SK-N-SH (cell line): ENCODE results near the gene CDH7.

Experiments used
- CTCF ChIP-seq: fragments of 200-600 bp; sonication (generic); IDR thresholded peaks from 2 replicates; pipeline ENCODE4 v1.6.1; 2017; ENCODE audit warnings: antibody characterized with exemption, mild to moderate bottlenecking, moderate library complexity
- EP300 ChIP-seq, 2 experiments: IDR thresholded peaks; 2 replicates each; pipeline versions ENCODE4 v1.4.0 to v1.6.1; 2012; ENCODE audit warnings: borderline replicate concordance in 1 of 2, low read depth in 1 of 2, low read length in 1 of 2
- EZH2phosphoT487 ChIP-seq: fragments of 200-600 bp; sonication (generic); IDR thresholded peaks from 2 replicates; pipeline ENCODE4 v1.6.1; 2017; ENCODE audit warnings: low read depth, mixed run types, mild to moderate bottlenecking, antibody characterized with exemption, moderate library complexity, borderline replicate concordance
- FOSL2 ChIP-seq: IDR thresholded peaks from 2 replicates; pipeline ENCODE4 v1.4.0; 2012; ENCODE audit warnings: low read depth, mild to moderate bottlenecking, moderate library complexity, borderline replicate concordance
- FOXM1 ChIP-seq: IDR thresholded peaks from 2 replicates; pipeline ENCODE4 v1.4.0; 2012; ENCODE audit warnings: low read depth, mild to moderate bottlenecking
- JUND ChIP-seq: IDR thresholded peaks from 2 replicates; pipeline ENCODE4 v1.4.0; 2012
- POLR2AphosphoS5 ChIP-seq: IDR thresholded peaks from 2 replicates; pipeline ENCODE4 v1.6.1; 2012; ENCODE audit warnings: low read depth, low read length
- RAD21 ChIP-seq: IDR thresholded peaks from 2 replicates; pipeline ENCODE4 v1.6.1; 2012; ENCODE audit warnings: mild to moderate bottlenecking, low read length
- REST ChIP-seq: IDR thresholded peaks from 2 replicates; pipeline ENCODE4 v1.6.1; 2012; ENCODE audit warnings: mild to moderate bottlenecking, low read depth, low read length, moderate library complexity
- RFX5 ChIP-seq: IDR thresholded peaks from 2 replicates; pipeline ENCODE4 v1.6.1; 2012; ENCODE audit warnings: mild to moderate bottlenecking, improper control_type of control experiment, low read length
- TAF1 ChIP-seq: IDR thresholded peaks from 2 replicates; pipeline ENCODE4 v1.6.1; 2012; ENCODE audit warnings: low read depth, mild to moderate bottlenecking, low read length, moderate library complexity, borderline replicate concordance
- TEAD4 ChIP-seq: IDR thresholded peaks from 2 replicates; pipeline ENCODE4 v1.4.0; 2012; ENCODE audit warnings: mild to moderate bottlenecking, borderline replicate concordance; ENCODE audit not compliant: insufficient read depth
- USF2 ChIP-seq: fragments of 150-350 bp; IDR thresholded peaks from 2 replicates; pipeline ENCODE4 v1.6.1; 2017; ENCODE audit warnings: antibody characterized with exemption, low read length, low read depth, borderline replicate concordance
- TF ChIP-seq, protein P1 (sequence below): IDR thresholded peaks from 2 replicates; pipeline ENCODE4; 2012

GRCh38 chr18:65859075-65859474 lies 108.3 kb downstream of the CDH7 start:
- TF ChIP-seq TEAD4 (no peak), RAD21 (no peak), JUND (no peak), FOXM1 (no peak), RFX5 (no peak), FOSL2 (no peak), CTCF (no peak), EZH2phosphoT487 (no peak), REST (no peak), USF2 (no peak), POLR2AphosphoS5 (no peak), EP300 (IDR thresholded peaks at IDR 0.05; ENCODE audit: borderline replicate concordance in 1 of 2, low read depth in 1 of 2, low read length in 1 of 2) (no peak), TAF1 (no peak)
- TF ChIP-seq, protein P1, sequence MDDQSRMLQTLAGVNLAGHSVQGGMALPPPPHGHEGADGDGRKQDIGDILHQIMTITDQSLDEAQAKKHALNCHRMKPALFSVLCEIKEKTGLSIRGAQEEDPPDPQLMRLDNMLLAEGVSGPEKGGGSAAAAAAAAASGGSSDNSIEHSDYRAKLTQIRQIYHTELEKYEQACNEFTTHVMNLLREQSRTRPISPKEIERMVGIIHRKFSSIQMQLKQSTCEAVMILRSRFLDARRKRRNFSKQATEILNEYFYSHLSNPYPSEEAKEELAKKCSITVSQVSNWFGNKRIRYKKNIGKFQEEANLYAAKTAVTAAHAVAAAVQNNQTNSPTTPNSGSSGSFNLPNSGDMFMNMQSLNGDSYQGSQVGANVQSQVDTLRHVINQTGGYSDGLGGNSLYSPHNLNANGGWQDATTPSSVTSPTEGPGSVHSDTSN = no peak
